ENCODE results near the gene NUCKS1. TPM values are rescaled to one million over a fixed set of nuclear protein-coding genes. Genes with fewer than 3 reads are reported as not detected.

The NUCKS1 gene
- polyA plus RNA-seq, 4 donors = 7.8 to 104 (median 32.1) TPM

DNA sequence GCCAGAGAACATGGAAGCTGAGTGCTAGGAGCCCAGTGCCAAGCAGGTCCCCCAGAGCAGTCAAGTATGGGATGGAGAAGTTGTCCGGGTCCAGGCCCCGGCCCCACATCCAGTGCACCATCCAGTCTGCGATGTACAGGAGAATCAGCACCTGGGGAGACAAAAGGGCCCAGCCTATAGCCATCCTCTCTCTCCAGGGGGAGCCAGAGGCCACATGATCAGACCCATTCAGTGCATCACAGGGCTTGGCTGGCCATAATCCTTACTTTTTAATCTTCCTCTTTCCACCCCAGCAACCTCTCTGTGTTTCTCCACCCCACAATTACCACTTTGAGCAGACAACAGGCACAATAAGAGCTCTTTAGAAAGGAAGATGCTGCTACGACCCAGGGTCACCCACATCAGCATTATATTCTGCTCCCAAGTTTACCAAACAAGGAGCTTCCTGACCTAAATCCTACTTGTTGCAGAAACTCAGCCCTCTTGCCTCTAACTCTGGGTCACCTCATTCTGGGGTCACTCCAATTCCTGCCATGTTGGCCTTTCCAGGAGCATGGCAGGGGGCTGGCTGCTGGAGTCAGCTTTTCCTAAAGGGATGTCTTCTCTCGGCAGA is 41.7 kb upstream of the NUCKS1 start:
- no peak for FAIRE-seq
- WGBS, 3 donors = 51 to 69% (median 59%) methylated on average over 5 of the region's 5 CpGs
- Histone ChIP-seq H3K4me3 (ENCODE audit: low read depth in 1 of 3, low read length in 3 of 3) (no peak overlapping the region), H3K36me3 (ENCODE audit: control insufficient read depth in 3 of 3, insufficient read depth in 2 of 3, low read depth in 1 of 3, low read length in 3 of 3) (peaks cover 0 to 18% (median 3%) of the 10 kb centered on the region in 3 donors), H3K27me3 (ENCODE audit: control insufficient read depth in 3 of 3, insufficient read depth in 3 of 3, low read length in 3 of 3) (no peaks in the 10 kb centered on the region), H3K9me3 (ENCODE audit: control insufficient read depth in 2 of 2, insufficient read depth in 1 of 2, low read depth in 1 of 2, low read length in 1 of 2) (no peaks in the 10 kb centered on the region), H3K27ac (ENCODE audit: low read depth in 1 of 3, low read length in 2 of 3) (no peak overlapping the region), H3K4me1 (ENCODE audit: control insufficient read depth in 3 of 3, insufficient read depth in 2 of 3, low read depth in 1 of 3, low read length in 2 of 3) (peaks cover 0 to 10% (median 0%) of the 10 kb centered on the region in 3 donors)
- peak; percentile 70 for DNase-seq

DNA sequence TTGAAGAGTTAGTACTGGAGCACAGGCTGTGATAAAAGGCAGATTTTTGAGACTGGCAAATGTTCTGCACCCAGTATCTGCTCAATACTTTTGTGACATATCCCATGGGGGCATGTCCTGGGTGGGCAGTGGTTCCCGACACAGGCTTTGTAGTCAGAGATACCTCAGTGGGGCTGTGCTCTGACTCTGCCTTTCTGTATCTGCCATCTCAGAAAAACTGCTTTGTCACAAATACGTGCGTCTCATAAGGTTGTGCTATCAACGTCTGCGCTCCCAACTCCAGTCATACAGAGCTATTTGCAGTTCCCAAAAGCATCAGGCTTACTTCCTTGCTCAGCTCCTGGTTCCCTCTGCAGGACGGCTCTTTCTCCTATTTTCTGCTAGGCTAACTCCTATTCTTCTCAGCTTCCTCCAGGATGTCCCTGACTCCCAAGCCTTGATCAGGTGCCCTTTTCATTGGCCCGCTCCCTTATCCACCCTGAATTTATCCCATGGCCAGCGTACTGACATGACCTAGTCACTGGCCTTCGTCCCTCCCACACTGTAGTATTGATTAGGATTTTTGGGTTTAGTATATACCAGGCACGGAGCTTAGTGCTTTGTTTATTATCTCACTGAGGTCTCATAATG is 37.4 kb upstream of the NUCKS1 start:
- no peak overlapping the region for H3K4me3 ChIP-seq (ENCODE audit: low read depth in 1 of 3, low read length in 3 of 3)
- peaks cover 0 to 22% (median 0%) of the 10 kb centered on the region in 3 donors for H3K4me1 ChIP-seq (ENCODE audit: control insufficient read depth in 3 of 3, insufficient read depth in 2 of 3, low read depth in 1 of 3, low read length in 2 of 3)
- H3K27ac ChIP-seq (ENCODE audit: low read depth in 1 of 3, low read length in 2 of 3) = peak overlapping the region in 1 of 3 donors; percentile 69
- DNase-seq = peak in 1 of 2 donors; percentile 13
- no peaks in the 10 kb centered on the region for H3K27me3 ChIP-seq (ENCODE audit: control insufficient read depth in 3 of 3, insufficient read depth in 3 of 3, low read length in 3 of 3)
- 83 to 94% (median 90%) methylated on average over 10 of the region's 10 CpGs for WGBS, 3 donors
- peaks cover 0 to 3% (median 1%) of the 10 kb centered on the region in 3 donors for H3K36me3 ChIP-seq (ENCODE audit: control insufficient read depth in 3 of 3, insufficient read depth in 2 of 3, low read depth in 1 of 3, low read length in 3 of 3)
- no peak for FAIRE-seq
- H3K9me3 ChIP-seq (ENCODE audit: control insufficient read depth in 2 of 2, insufficient read depth in 1 of 2, low read depth in 1 of 2, low read length in 1 of 2) = no peaks in the 10 kb centered on the region

DNA sequence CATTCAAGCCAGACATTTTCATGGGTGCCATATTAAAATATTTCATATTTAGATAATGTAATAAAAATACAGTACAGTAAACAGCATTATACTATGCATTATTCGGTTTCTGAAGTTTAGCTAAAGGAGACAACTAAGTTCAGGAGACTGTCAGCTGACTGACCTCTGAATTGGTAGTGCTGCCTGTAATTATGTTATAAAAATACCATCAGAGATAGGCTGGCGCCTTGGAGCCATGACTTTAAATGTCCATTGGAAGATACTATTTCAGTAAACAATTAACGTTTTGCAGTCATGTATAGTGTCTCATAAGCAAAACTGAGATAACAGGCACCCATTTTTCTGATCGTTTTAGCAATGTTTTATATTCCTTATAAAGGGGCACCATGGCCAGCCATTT is 36.6 kb upstream of the NUCKS1 start:
- Histone ChIP-seq H3K27me3 (ENCODE audit: control insufficient read depth in 3 of 3, insufficient read depth in 3 of 3, low read length in 3 of 3) (no peaks in the 10 kb centered on the region), H3K36me3 (ENCODE audit: control insufficient read depth in 3 of 3, insufficient read depth in 2 of 3, low read depth in 1 of 3, low read length in 3 of 3) (peaks cover 0 to 3% (median 0%) of the 10 kb centered on the region in 3 donors), H3K27ac (ENCODE audit: low read depth in 1 of 3, low read length in 2 of 3) (peak overlapping the region in 1 of 3 donors; percentile 69), H3K4me1 (ENCODE audit: control insufficient read depth in 3 of 3, insufficient read depth in 2 of 3, low read depth in 1 of 3, low read length in 2 of 3) (peaks cover 0 to 22% (median 0%) of the 10 kb centered on the region in 3 donors), H3K9me3 (ENCODE audit: control insufficient read depth in 2 of 2, insufficient read depth in 1 of 2, low read depth in 1 of 2, low read length in 1 of 2) (no peaks in the 10 kb centered on the region), H3K4me3 (ENCODE audit: low read depth in 1 of 3, low read length in 3 of 3) (no peak overlapping the region)
- DNase-seq (peak; percentile 42 to 74), FAIRE-seq (no peak)
- WGBS, 3 donors = 13 to 50% (median 38%) methylated on average over 4 of the region's 4 CpGs

DNA sequence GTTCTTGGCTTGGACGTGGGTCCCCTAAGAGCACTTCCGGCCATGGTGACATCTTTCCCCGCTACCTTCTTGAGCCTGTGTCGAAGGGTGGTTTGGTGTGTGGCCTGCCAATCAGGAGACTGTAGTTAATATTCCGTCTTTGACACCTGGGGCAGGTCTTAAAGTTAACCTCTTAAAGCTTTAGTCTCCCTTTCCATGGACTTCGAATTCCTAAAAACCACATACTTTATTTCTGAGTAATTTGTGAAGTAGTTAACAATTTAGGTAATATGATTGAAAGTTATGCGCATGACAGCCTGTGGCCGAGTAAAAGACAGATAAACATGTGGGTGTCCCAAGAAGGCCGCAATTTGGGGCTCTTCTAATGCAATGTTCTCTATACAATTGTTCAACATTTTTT is 35.5 kb upstream of the NUCKS1 start:
- Histone ChIP-seq H3K27me3 (ENCODE audit: control insufficient read depth in 3 of 3, insufficient read depth in 3 of 3, low read length in 3 of 3) (no peaks in the 10 kb centered on the region), H3K36me3 (ENCODE audit: control insufficient read depth in 3 of 3, insufficient read depth in 2 of 3, low read depth in 1 of 3, low read length in 3 of 3) (no peaks in the 10 kb centered on the region), H3K4me3 (ENCODE audit: low read depth in 1 of 3, low read length in 3 of 3) (no peak overlapping the region), H3K27ac (ENCODE audit: low read depth in 1 of 3, low read length in 2 of 3) (no peak overlapping the region), H3K9me3 (ENCODE audit: control insufficient read depth in 2 of 2, insufficient read depth in 1 of 2, low read depth in 1 of 2, low read length in 1 of 2) (no peaks in the 10 kb centered on the region), H3K4me1 (ENCODE audit: control insufficient read depth in 3 of 3, insufficient read depth in 2 of 3, low read depth in 1 of 3, low read length in 2 of 3) (peaks cover 0 to 22% (median 0%) of the 10 kb centered on the region in 3 donors)
- DNase-seq = no peak
- WGBS, 3 donors = 94 to 95% (median 94%) methylated on average over 9 of the region's 9 CpGs
- no peak for FAIRE-seq

DNA sequence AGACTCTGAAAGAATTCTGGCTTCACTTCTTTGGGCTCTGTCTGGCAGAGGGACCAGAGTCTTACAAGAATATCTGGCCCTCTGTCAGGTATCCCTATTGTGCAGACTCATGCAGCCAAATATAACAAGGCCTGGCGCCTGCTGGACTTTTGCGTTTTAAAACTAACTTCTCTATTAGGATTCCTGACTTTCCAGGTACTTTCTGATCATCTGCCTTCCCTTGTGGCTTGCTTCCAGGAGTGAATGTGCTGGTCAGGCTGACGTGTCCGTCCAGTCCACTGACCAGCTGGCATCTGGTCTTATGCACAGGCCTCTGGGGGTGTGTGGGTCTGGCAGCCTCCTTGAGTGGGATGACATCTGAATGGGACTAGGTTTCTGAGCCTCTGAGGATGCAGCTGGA is 33.9 kb upstream of the NUCKS1 start:
- WGBS, 3 donors = 89 to 95% (median 90%) methylated on average over 4 of the region's 4 CpGs
- no peaks in the 10 kb centered on the region for H3K27me3 ChIP-seq (ENCODE audit: control insufficient read depth in 3 of 3, insufficient read depth in 3 of 3, low read length in 3 of 3)
- no peak overlapping the region for H3K27ac ChIP-seq (ENCODE audit: low read depth in 1 of 3, low read length in 2 of 3)
- peaks cover 0 to 24% (median 0%) of the 10 kb centered on the region in 3 donors for H3K4me1 ChIP-seq (ENCODE audit: control insufficient read depth in 3 of 3, insufficient read depth in 2 of 3, low read depth in 1 of 3, low read length in 2 of 3)
- DNase-seq = peak in 1 of 2 donors; percentile 13
- no peak overlapping the region for H3K4me3 ChIP-seq (ENCODE audit: low read depth in 1 of 3, low read length in 3 of 3)
- H3K9me3 ChIP-seq (ENCODE audit: control insufficient read depth in 2 of 2, insufficient read depth in 1 of 2, low read depth in 1 of 2, low read length in 1 of 2) = no peaks in the 10 kb centered on the region
- no peak for FAIRE-seq
- no peaks in the 10 kb centered on the region for H3K36me3 ChIP-seq (ENCODE audit: control insufficient read depth in 3 of 3, insufficient read depth in 2 of 3, low read depth in 1 of 3, low read length in 3 of 3)

DNA sequence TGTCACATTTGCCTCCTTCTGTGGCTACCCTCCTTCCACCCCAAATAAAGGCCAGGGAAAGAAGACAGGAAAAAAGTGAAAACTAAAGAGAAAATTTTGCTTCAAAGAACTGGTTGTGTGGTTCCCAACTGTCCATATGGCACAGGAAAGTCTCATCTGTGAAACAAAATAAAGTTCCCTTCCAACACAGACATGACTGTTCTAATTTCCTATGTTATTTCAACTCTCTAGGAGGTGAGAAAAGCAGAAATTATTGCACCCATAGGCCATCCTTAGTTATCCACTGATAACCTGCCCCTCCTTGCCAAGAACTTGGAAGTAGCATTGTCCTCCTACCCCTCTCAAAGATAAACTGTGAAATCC is 33.4 kb upstream of the NUCKS1 start:
- Histone ChIP-seq H3K27ac (ENCODE audit: low read depth in 1 of 3, low read length in 2 of 3) (no peak overlapping the region), H3K36me3 (ENCODE audit: control insufficient read depth in 3 of 3, insufficient read depth in 2 of 3, low read depth in 1 of 3, low read length in 3 of 3) (no peaks in the 10 kb centered on the region), H3K27me3 (ENCODE audit: control insufficient read depth in 3 of 3, insufficient read depth in 3 of 3, low read length in 3 of 3) (no peaks in the 10 kb centered on the region), H3K4me1 (ENCODE audit: control insufficient read depth in 3 of 3, insufficient read depth in 2 of 3, low read depth in 1 of 3, low read length in 2 of 3) (peaks cover 0 to 24% (median 0%) of the 10 kb centered on the region in 3 donors), H3K4me3 (ENCODE audit: low read depth in 1 of 3, low read length in 3 of 3) (no peak overlapping the region), H3K9me3 (ENCODE audit: control insufficient read depth in 2 of 2, insufficient read depth in 1 of 2, low read depth in 1 of 2, low read length in 1 of 2) (no peaks in the 10 kb centered on the region)
- FAIRE-seq = no peak
- DNase-seq = peak in 1 of 2 donors; percentile 26

DNA sequence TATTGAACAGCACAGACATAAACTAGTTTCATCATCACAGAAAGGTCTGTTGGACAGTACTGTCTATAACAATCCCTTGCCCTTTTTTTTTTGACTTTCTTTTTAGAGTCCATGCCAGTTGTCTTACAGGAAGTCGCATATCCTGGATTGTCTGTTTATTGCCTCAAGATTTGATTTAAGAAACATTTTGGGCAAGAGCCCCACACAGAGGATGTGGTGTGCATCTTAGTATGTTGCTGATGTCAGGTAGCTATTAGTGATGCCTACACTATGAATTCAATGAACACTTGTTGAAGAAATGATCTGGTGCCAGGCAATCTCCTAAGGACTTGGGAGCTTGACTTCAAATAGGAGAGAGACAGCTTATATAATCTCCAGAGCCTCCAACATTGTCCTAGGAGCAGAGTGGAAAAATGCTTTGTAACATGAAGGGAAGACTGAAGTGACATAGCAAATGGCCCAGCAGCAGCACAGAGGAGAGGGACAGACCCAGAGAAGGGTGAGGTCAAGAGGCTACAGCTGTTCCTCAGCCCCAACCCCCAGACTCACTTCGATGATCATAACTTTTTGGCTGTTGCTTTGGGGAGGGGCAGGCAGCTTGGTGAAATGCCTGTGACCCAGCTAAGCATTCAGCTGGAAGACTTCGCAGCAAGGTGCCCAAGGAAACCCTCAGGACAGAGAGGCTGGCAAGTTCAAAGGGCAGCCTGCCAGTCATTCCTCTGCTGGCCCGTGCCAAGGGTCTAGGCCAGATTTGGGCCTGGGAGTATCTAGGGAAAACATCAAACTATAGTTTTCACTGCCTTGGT is 32.8 kb upstream of the NUCKS1 start:
- no peak for DNase-seq
- FAIRE-seq = no peak
- Histone ChIP-seq H3K4me1 (ENCODE audit: control insufficient read depth in 3 of 3, insufficient read depth in 2 of 3, low read depth in 1 of 3, low read length in 2 of 3) (peaks cover 0 to 23% (median 0%) of the 10 kb centered on the region in 3 donors), H3K36me3 (ENCODE audit: control insufficient read depth in 3 of 3, insufficient read depth in 2 of 3, low read depth in 1 of 3, low read length in 3 of 3) (no peaks in the 10 kb centered on the region), H3K9me3 (ENCODE audit: control insufficient read depth in 2 of 2, insufficient read depth in 1 of 2, low read depth in 1 of 2, low read length in 1 of 2) (no peaks in the 10 kb centered on the region), H3K27me3 (ENCODE audit: control insufficient read depth in 3 of 3, insufficient read depth in 3 of 3, low read length in 3 of 3) (no peaks in the 10 kb centered on the region), H3K4me3 (ENCODE audit: low read depth in 1 of 3, low read length in 3 of 3) (no peak overlapping the region), H3K27ac (ENCODE audit: low read depth in 1 of 3, low read length in 2 of 3) (no peak overlapping the region)
- WGBS, 3 donors = 60 to 67% (median 64%) methylated on average over 4 of the region's 4 CpGs

DNA sequence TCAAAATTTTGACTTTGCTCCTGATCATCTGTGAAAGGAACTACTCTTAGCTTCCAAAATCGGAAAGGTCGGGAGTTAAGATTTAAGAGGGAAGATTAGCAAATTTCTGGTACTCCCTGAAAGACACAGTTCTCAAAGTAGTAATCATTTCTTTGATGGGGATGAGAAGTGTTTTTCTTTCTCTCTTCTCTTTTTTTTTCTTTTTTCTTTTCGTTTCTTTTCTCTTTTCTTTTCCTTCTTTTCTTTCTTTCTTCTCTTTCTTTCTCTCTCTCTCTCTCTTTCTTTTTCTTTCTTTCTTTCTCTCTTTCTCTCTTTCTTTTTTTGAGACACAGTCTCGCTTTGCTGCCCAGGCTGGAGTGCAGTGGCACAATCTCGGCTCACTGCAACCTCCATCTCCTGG is 30.4 kb upstream of the NUCKS1 start:
- Histone ChIP-seq H3K27me3 (ENCODE audit: control insufficient read depth in 3 of 3, insufficient read depth in 3 of 3, low read length in 3 of 3) (no peaks in the 10 kb centered on the region), H3K4me1 (ENCODE audit: control insufficient read depth in 3 of 3, insufficient read depth in 2 of 3, low read depth in 1 of 3, low read length in 2 of 3) (peaks cover 0 to 13% (median 0%) of the 10 kb centered on the region in 3 donors), H3K9me3 (ENCODE audit: control insufficient read depth in 2 of 2, insufficient read depth in 1 of 2, low read depth in 1 of 2, low read length in 1 of 2) (no peaks in the 10 kb centered on the region), H3K27ac (ENCODE audit: low read depth in 1 of 3, low read length in 2 of 3) (no peak overlapping the region), H3K4me3 (ENCODE audit: low read depth in 1 of 3, low read length in 3 of 3) (no peak overlapping the region), H3K36me3 (ENCODE audit: control insufficient read depth in 3 of 3, insufficient read depth in 2 of 3, low read depth in 1 of 3, low read length in 3 of 3) (no peaks in the 10 kb centered on the region)
- 70 to 86% (median 80%) methylated on average over 5 of the region's 5 CpGs for WGBS, 3 donors
- no peak for DNase-seq
- FAIRE-seq = no peak
